GM12892 (cell line): Measurements from ENCODE around the gene UNC13A.

ENCODE experiments used
- POLR2A ChIP-seq: IDR thresholded peaks from 2 replicates; pipeline ENCODE4 v1.6.1; 2011; ENCODE audit warnings: low read depth, low read length, control low read depth
- TAF1 ChIP-seq: IDR thresholded peaks from 2 replicates; pipeline ENCODE4 v1.6.1; 2011; ENCODE audit warnings: low read depth, mild to moderate bottlenecking, control low read depth, low read length, borderline replicate concordance

DNA sequence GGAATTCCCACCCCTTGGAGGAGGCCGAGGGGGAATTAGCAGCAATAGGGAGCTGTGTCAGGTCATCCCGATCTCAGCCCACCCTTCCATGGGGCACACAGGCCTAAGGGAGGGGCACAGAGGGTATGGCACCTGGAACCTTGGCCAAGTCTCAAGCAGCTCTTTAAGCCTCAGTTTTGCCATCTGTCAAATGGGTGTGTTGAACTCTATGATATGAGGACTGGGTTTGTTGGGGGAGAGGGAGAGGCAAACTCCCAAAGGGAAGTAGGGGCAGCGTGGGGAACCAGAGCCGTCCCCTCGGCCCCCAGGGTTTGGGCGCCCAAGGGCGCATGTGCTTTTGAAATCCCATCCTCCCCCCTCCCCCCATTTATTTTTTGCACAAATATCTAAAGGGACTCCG, 83.0 kb downstream of the UNC13A start:
- TF ChIP-seq POLR2A (no peak), TAF1 (no peak)
